OCI-LY7 (cell line): Measurements from ENCODE around the gene TRIM10.

Experiments used
- CTCF ChIP-seq: fragments of 200-600 bp; sonication (generic); conservative IDR thresholded peaks from 2 replicates; pipeline ENCODE4 v1.5.1; 2014; ENCODE audit warnings: mild to moderate bottlenecking, antibody characterized with exemption, low read length, moderate library complexity, mixed read lengths
- EZH2phosphoT487 ChIP-seq: fragments of 200-600 bp; sonication (generic); IDR thresholded peaks from 2 replicates; pipeline ENCODE4 v1.6.1; 2018; ENCODE audit warnings: low read depth, borderline replicate concordance, mild to moderate bottlenecking, mixed run types, antibody characterized with exemption, low read length, moderate library complexity, mixed read lengths

- TF ChIP-seq CTCF (no peak), EZH2phosphoT487 (no peak)
These were observed 34.0 kb upstream of the TRIM10 start for GRCh38 chr6:30194797-30195690.
